ENCODE measurements around the gene ZNF318. TPM values are rescaled to one million over a fixed set of nuclear protein-coding genes. Genes with fewer than 3 reads are reported as not detected.

Gene ZNF318
- polyA plus RNA-seq, 1 donor from 2014 or later = 11.7 TPM

GRCh38 chr6:43399932-43400487 lies 30.6 kb upstream of the ZNF318 start:
- Histone ChIP-seq H3K9me2 (ENCODE audit: insufficient read depth, low read length) (no peaks in the 10 kb centered on the region), H3K9ac (ENCODE audit: low read length) (no peak overlapping the region), H3K4me3 (ENCODE audit: low read length) (no peak overlapping the region), H3K4me2 (ENCODE audit: low read length) (no peak overlapping the region), H3K79me2 (replicated peaks; ENCODE audit: insufficient read depth, low read length) (no peaks in the 10 kb centered on the region), H3K27me3 (ENCODE audit: insufficient read depth, low read depth, low read length) (no peaks in the 10 kb centered on the region), H3K9me3 (ENCODE audit: low read length) (no peaks in the 10 kb centered on the region), H2AFZ (ENCODE audit: low read depth, low read length) (no peak overlapping the region), H4K20me1 (ENCODE audit: insufficient read depth) (no peaks in the 10 kb centered on the region), H3F3A (ENCODE audit: insufficient read depth, low read length, poor library complexity, severe bottlenecking) (no peaks in the 10 kb centered on the region), H3K27ac (ENCODE audit: low read length) (no peak overlapping the region), H3K36me3 (ENCODE audit: insufficient read depth, low read length) (no peaks in the 10 kb centered on the region)
- TF ChIP-seq RAD21 (conservative IDR thresholded peaks at IDR 0.05) = no peak
- TF ChIP-seq REST (IDR thresholded peaks at IDR 0.05; ENCODE audit: borderline replicate concordance) = no peak
- TF ChIP-seq EP300 (conservative IDR thresholded peaks at IDR 0.05; ENCODE audit: poor library complexity, severe bottlenecking) = no peak
- TF ChIP-seq TAF1 (IDR thresholded peaks at IDR 0.05; ENCODE audit: low read depth) = no peak
- TF ChIP-seq POLR2AphosphoS5 (IDR thresholded peaks at IDR 0.05) = no peak
- TF ChIP-seq SMC3 (conservative IDR thresholded peaks at IDR 0.05; ENCODE audit: poor library complexity) = no peak
- no peak for TF ChIP-seq CTCF (IDR thresholded peaks at IDR 0.05; ENCODE audit: poor library complexity, severe bottlenecking)

GRCh38 chr6:43396408-43397149 lies 27.1 kb upstream of the ZNF318 start:
- no peaks in the 10 kb centered on the region for H3K9me3 ChIP-seq (ENCODE audit: low read length)
- TF ChIP-seq SMC3 (conservative IDR thresholded peaks at IDR 0.05; ENCODE audit: poor library complexity) = no peak
- no peak for TF ChIP-seq EP300 (conservative IDR thresholded peaks at IDR 0.05; ENCODE audit: poor library complexity, severe bottlenecking)
- TF ChIP-seq RAD21 (conservative IDR thresholded peaks at IDR 0.05) = no peak
- TF ChIP-seq TAF1 (IDR thresholded peaks at IDR 0.05; ENCODE audit: low read depth) = no peak
- TF ChIP-seq EZH2 (IDR thresholded peaks at IDR 0.05; ENCODE audit: borderline replicate concordance, insufficient read depth, low read length, poor library complexity, severe bottlenecking) = no peak
- no peak for TF ChIP-seq CTCF (IDR thresholded peaks at IDR 0.05; ENCODE audit: poor library complexity, severe bottlenecking)
- TF ChIP-seq POLR2AphosphoS5 (IDR thresholded peaks at IDR 0.05) = no peak
- no peak for TF ChIP-seq MXI1 (conservative IDR thresholded peaks at IDR 0.05; ENCODE audit: poor library complexity, severe bottlenecking)
- no peak overlapping the region for H3K4me3 ChIP-seq (ENCODE audit: low read length)
- no peak overlapping the region for H3K4me2 ChIP-seq (ENCODE audit: low read length)
- no peaks in the 10 kb centered on the region for H3K27me3 ChIP-seq (ENCODE audit: insufficient read depth, low read depth, low read length)
- no peaks in the 10 kb centered on the region for H3F3A ChIP-seq (ENCODE audit: insufficient read depth, low read length, poor library complexity, severe bottlenecking)
- no peaks in the 10 kb centered on the region for H3K36me3 ChIP-seq (ENCODE audit: insufficient read depth, low read length)
- no peak overlapping the region for H2AFZ ChIP-seq (ENCODE audit: low read depth, low read length)
- H3K9ac ChIP-seq (ENCODE audit: low read length) = no peak overlapping the region
- no peaks in the 10 kb centered on the region for H3K79me2 ChIP-seq (replicated peaks; ENCODE audit: insufficient read depth, low read length)
- H4K20me1 ChIP-seq (ENCODE audit: insufficient read depth) = no peaks in the 10 kb centered on the region
- no peak overlapping the region for H3K27ac ChIP-seq (ENCODE audit: low read length)
- no peaks in the 10 kb centered on the region for H3K9me2 ChIP-seq (ENCODE audit: insufficient read depth, low read length)

Data from neural cell (in vitro differentiated cells).